Embryonic facial prominence (tissue), 1 donor: Measurements from ENCODE around the gene GJB4.
"Not testable (repeated sequence)": the region's sequence is repeated elsewhere in the genome, so short reads cannot be mapped to it uniquely, and the experiment has no call there.

Experiments
- DNase-seq: peaks from one replicate; pipeline ENCODE4 v3.0.0-alpha.2; 2016; ENCODE audit errors: extremely low spot score

Gene GJB4

GRCh38 chr1:34800214-34800613 lies 40.7 kb downstream of the GJB4 start:
- DNase-seq, result no peak

- DNase-seq, result no peak
Observed at GRCh38 chr1:34803770-34804169, 44.2 kb downstream of the GJB4 start.

DNA sequence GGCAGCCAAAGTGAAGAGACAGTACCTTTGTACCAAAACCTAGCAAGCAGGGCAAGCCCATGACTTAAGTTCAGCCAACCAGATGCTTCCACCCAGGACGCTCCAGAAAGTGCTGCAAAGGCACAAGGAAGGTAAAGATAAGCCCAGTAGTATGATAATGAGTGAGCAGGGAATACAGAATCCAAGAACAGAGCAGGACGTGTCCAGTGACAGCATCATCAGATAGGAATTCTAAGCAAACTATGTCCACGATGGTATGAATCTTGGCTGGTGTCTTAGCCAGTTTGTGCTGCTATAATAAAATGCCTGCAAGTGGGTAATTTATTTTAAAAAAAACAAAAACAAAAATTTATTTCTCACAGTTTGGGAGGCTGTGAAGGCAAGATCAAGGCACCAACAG lies 46.9 kb downstream of the GJB4 start:
- DNase-seq, result no peak

DNA sequence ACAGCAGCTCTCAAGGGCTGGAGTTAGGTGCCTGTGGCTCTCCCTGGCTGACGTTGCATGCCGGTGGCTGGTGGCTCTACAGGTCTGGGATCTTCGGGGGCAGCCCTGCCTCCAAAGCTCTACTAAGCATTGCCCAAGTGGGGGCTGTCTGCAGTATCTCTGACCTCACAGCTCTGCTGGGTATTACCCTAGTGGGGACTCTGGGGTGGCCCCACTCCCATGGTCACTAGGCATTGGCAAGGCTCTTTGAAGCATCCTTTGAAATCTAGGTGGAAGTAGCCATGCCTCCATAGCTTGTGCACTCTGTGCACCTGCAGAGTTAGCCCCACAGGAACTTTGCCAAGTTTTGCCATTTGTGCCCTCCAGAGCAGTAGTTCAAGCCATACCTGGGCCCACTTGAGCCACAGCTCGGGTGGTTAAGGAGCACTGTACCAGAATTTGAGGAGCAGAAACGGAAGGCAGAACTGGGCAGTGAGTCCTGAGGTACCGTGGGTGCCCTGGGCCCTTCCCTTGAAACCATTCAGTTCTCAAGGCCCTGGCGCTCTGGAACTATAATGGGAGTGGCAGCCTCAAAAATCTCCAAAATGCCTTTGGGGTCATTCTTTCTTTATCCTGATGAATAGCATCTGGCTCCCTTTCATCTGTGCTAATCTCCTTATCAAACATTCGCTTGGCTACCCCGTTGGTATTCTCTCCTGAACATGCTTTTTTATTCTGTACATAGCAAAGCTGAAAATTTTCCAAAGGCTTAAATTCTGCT lies 48.7 kb downstream of the GJB4 start:
- DNase-seq, result no peak

DNA sequence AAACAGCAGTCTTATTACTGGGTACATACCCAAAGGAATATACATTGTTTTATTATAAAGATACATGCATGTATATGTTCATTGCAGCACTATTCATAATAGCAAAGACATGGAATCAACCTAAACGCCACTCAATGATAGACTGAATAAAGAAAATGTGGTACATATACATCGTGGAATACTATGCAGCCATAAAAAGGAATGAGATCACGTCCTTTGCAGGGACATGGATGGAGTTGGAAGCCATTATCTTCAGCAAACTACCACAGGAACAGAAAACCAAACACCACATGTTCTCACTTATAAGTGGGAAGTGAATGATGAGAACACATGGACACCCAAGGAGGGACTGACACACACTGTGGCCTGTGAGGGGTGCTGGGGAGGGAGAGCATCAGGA lies 51.2 kb downstream of the GJB4 start:
- DNase-seq, result not testable (repeated sequence)
